GM18517 (cell line): ENCODE results near the gene TRMT10B.
"Not testable (repeated sequence)": the region's sequence is repeated elsewhere in the genome, so short reads cannot be mapped to it uniquely, and the experiment has no call there.

Experiments used
- ATAC-seq: cut with Tn5 transposase; IDR thresholded peaks from one replicate; pipeline ENCODE4 v1.9.1; 2021; ENCODE audit warnings: mild to moderate bottlenecking, moderate library complexity; ENCODE audit not compliant: unreplicated experiment

Gene TRMT10B

DNA sequence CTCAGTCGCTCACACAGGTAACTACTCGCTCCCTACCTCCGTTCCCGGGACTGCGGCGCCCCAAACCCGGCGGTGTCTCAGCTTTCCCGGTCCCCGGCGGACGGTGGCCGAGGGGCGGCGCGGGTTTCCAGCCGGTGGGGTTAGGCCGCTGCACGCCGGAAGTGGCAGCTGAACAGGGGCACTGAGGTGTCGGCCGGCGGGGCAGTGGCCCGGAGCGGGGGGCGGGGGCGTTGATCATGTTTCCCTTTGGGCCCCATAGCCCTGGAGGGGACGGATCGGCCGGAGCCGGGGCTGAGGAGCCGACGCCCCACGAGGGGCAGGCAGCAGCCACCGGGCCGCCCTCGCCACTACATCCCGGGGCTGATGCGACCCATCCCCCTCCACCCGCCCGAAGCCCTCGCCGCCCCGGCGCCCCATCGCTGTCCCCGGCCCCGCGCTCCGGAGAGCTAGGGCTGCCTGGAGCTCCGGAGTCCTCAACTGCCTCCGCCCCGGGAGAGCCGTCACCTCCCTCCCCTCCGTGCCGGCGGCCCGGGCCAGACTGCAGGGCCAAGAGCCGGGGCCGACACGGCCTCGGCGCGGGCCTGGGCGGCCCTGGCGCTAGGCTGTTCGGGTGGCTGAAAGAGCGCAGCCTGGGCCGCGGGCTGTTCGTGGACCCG, 47.2 kb downstream of the TRMT10B start, which contains the start of gene DCAF10:
Gene DCAF10, plus strand, starts transcription at position 167 of the 656 bp plus-strand sequence. Its CDS starts 70 bp downstream, at position 237.
- peak; percentile 69 for ATAC-seq

DNA sequence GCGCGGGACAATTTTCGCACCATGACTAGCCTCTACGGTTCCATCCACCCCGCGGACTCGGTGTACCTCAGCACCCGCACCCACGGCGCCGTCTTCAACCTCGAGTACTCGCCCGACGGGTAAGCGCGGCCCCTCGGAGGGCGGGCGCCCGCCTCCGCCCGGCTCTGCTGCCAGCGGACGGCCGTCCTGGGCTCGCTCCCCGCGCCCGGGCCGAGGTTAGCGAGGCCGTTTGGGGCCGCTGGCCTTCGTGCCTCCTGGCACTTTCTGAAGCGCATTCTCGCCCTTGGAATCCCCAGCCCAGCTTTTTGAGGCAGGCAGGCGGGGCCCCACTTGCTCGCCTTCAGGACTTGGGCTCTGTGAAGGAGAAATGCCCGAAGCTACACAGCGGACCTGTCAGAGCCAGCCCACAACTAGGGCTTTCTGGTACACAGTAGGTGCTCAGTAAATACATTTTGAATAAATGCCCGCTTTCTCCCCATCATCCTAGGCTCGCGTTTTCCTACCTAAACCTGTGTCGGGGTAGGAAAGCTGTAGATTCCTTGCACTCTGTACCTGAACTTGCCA, 47.8 kb downstream of the TRMT10B start:
- peak; percentile 24 for ATAC-seq

- ATAC-seq: no peak
Observed at GRCh38 chr9:37801959-37802711, 48.5 kb downstream of the TRMT10B start.

- no peak for ATAC-seq
Observed at GRCh38 chr9:37806271-37806670, 52.7 kb downstream of the TRMT10B start.

- not testable (repeated sequence) for ATAC-seq
Observed at GRCh38 chr9:37809676-37810075, 56.1 kb downstream of the TRMT10B start.

- ATAC-seq: no peak
Observed at GRCh38 chr9:37811906-37812476, 58.4 kb downstream of the TRMT10B start.

GRCh38 chr9:37812773-37813379, 59.3 kb downstream of the TRMT10B start:
- no peak for ATAC-seq

DNA sequence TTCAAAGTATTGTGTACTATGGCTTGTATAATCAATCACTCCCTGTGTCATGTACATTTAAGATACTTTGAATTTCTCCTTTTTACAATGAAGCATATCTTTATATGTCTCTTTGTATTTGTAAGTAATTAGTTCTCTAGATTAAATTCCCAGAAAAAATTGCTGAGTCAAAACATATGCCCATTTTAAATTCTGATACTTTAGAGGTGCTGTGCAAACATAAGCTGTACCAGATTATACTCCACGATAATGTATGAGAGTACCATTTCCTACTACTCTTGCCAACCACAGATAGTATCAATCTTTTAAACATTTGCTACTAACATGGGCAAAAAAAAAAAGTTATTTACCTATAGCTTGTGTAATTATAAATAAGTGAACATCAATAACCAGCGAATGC, 65.2 kb downstream of the TRMT10B start:
- ATAC-seq: no peak

DNA sequence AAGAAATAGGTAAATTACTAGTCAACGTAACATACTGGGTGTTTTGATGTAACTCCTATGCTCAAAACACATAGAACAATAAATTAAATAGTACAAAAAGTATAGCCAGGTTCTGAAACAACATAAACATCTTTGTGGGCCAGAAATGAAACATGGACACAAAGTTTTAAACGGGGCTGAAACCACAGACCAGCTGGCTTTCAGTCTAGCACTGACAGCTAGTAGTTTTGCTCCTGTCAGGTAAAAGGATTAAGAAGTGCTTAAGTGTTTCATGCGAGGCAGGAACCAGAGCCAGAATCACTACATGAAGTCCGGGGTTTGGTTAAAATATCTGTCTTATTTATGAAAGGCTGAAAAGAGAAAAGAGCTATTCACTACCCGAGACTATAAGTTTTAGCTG, 66.5 kb downstream of the TRMT10B start:
- ATAC-seq: no peak

- not testable (repeated sequence) for ATAC-seq
Observed at GRCh38 chr9:37825174-37825573, 71.6 kb downstream of the TRMT10B start.

DNA sequence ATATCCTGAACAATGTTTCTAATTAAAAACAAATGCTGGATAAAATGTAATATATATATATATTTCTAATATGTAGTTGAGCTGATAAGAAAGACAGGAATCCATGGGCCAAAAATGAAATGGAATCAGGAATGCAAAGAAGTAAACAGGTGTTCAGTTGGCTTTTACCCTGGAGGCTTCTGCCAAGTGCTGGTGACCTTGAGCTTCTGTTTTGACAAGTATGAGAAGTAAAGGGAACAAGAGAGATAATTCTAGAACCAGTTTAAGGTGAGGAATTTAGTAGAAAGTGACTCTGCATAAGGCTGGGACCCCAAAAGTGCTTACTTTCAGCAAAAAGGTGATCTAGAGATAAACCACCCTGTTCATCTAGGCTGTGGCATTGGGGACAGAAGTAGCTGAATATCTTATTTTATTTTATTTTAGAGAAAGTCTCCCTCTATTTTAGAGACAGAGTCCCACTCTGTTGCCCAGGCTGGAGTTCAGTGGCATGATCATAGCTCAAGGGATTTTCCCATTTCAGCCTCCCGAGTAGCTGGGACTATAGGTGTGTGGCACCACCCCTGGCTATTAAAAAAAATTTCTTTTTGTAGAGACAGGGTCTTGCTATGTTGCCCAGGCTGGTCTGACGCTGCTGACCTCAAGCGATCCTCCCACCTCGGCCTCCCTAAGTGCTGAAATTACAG, 74.0 kb downstream of the TRMT10B start:
- ATAC-seq: no peak
